Gastrocnemius medialis (tissue), 4 donors: ENCODE data around the gene AP1AR. TPM values are rescaled to one million over a fixed set of nuclear protein-coding genes. Genes with fewer than 3 reads are reported as not detected.
"Not testable (repeated sequence)": the region's sequence is repeated elsewhere in the genome, so short reads cannot be mapped to it uniquely, and the experiment has no call there.

Source experiments
- ATAC-seq, 2 donors: fragments of 150-250 bp; one replicate each; pipeline ENCODE4 v1.9.1; 2016
- DNase-seq, 2 donors: peaks; one replicate each; pipeline ENCODE4 v3.0.0-alpha.2; 2019
- H3K27ac ChIP-seq, 4 donors: fragments of 200-600 bp; sonication (generic); 1 replicate in 1 of 4; 2 replicates in 3 of 4; pipeline ENCODE4 v1.5.1; 2016 to 2018; ENCODE audit warnings: mild to moderate bottlenecking in 2 of 4, moderate library complexity in 1 of 4
- H3K27me3 ChIP-seq, 3 donors: fragments of 200-600 bp; sonication (generic) in 2 of 3; 1 replicate in 1 of 3; 2 replicates in 2 of 3; pipeline versions ENCODE4 v1.5.1 to v1.6.0; 2016 to 2019; ENCODE audit warnings: mild to moderate bottlenecking in 1 of 3, moderate library complexity in 1 of 3
- H3K36me3 ChIP-seq, 2 donors: fragments of 200-600 bp; sonication (generic) in 1 of 2; one replicate each; pipeline ENCODE4 v1.5.1; 2017 to 2018
- H3K4me1 ChIP-seq, 2 donors: fragments of 200-600 bp; sonication (generic) in 1 of 2; one replicate each; pipeline ENCODE4 v1.5.1; 2016 to 2017; ENCODE audit warnings: mild to moderate bottlenecking in 2 of 2
- H3K4me3 ChIP-seq, 4 donors: fragments of 200-600 bp; sonication (generic) in 3 of 4; 1 replicate in 1 of 4; 2 replicates in 3 of 4; pipeline ENCODE4 v1.5.1; 2016 to 2019; ENCODE audit warnings: mild to moderate bottlenecking in 2 of 4
- H3K9me3 ChIP-seq, 3 donors: fragments of 200-600 bp; sonication (generic) in 2 of 3; 1 replicate in 1 of 3; 2 replicates in 2 of 3; pipeline ENCODE4 v1.5.1; 2016 to 2019
- CTCF ChIP-seq, 5 experiments: fragments of 450-650 bp in 3 of 5; fragments of 200-600 bp in 2 of 5; sonication (generic) in 2 of 5; IDR thresholded peaks in 4 of 5; conservative IDR thresholded peaks in 1 of 5; 1 replicate in 4 of 5; 2 replicates in 1 of 5; pipeline ENCODE4 v1.5.1; 2016 to 2019; ENCODE audit warnings: antibody characterized with exemption in 5 of 5, mild to moderate bottlenecking in 3 of 5, moderate library complexity in 3 of 5
- POLR2A ChIP-seq, 2 donors: fragments of 450-650 bp; IDR thresholded peaks; one replicate each; pipeline ENCODE4 v1.6.1; 2017; ENCODE audit warnings: antibody characterized with exemption in 2 of 2, mild to moderate bottlenecking in 2 of 2, moderate library complexity in 2 of 2
- in situ Hi-C, 4 donors: fragments of 200-750 bp; cut with MboI; loops; one replicate each; pipeline versions ENCODE4 v1.15.0 to v1.8.0; 2017; ENCODE audit warnings: low sequenced_read_pairs in 4 of 4
- intact Hi-C: fragments of 100-400 bp; cut with DNase I; formaldehyde crosslinking; loops from one replicate; pipeline ENCODE4 v1.15.1; 2023; ENCODE audit warnings: low total_unique reads
- total RNA-seq, 4 donors: library from RNA; depleted of rRNA; stranded (reverse); fragments of >200 nt; gene quantifications; one replicate each; pipeline versions ENCODE4 v1.1.0 to v1.2.3, GENCODE V29; 2016

AP1AR gene
- total RNA-seq, 4 donors from 2014 or later, result 8.9 to 21.5 (median 15.2) TPM

- Histone ChIP-seq H3K4me1 (no peaks in the 10 kb centered on the region), H3K27ac (no peak overlapping the region), H3K4me3 (no peak overlapping the region), H3K36me3 (no peaks in the 10 kb centered on the region), H3K27me3 (no peaks in the 10 kb centered on the region), H3K9me3 (no peaks in the 10 kb centered on the region)
- TF ChIP-seq POLR2A (IDR thresholded peaks at IDR 0.05) (no peak), CTCF (IDR thresholded peaks at IDR 0.05 in 4 of 5, conservative IDR thresholded peaks at IDR 0.05 in 1 of 5) (no peak)
- intact Hi-C loops (no loop called here), in situ Hi-C loops (no loop called here)
- ATAC-seq (no peak), DNase-seq (no peak)
Measured at GRCh38 chr4:112199041-112199440, 32.5 kb upstream of the AP1AR start.

DNA sequence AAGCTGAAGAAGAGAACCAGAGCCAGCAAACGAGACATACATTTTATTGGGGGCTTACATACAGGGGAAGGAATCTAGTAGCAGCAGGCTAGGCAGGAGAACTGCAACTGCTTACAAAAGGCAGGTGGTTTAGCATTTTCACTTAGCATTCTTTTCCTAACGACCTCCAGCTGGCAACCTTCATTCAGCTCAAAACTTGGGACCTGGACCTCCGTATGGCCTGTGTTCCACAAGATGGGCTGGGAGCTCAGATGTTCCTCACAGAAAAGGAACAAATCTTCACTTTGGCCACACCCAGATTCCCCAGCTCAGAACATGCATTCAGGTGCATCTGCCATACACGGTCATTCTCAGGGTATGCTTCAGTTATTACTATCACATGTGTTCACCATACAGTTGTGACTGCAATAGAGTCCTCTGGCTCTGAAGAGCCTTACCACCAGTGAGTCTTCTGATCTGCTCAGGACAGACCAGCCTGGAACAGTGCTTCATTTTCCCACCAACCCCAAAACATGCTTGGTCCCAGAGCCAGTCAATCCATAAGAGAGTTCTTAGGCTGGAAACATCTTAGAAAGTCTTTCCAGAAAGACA, 29.6 kb upstream of the AP1AR start:
- H3K27ac ChIP-seq, result no peak overlapping the region
- H3K4me1 ChIP-seq, result no peaks in the 10 kb centered on the region
- intact Hi-C loops, result no loop called here
- TF ChIP-seq CTCF (IDR thresholded peaks at IDR 0.05 in 4 of 5, conservative IDR thresholded peaks at IDR 0.05 in 1 of 5) (no peak), POLR2A (IDR thresholded peaks at IDR 0.05) (no peak)
- ATAC-seq, result no peak
- no peak for DNase-seq
- no peaks in the 10 kb centered on the region for H3K36me3 ChIP-seq
- no peaks in the 10 kb centered on the region for H3K27me3 ChIP-seq
- in situ Hi-C loops, result no loop called here
- no peak overlapping the region for H3K4me3 ChIP-seq
- H3K9me3 ChIP-seq, result no peaks in the 10 kb centered on the region

DNA sequence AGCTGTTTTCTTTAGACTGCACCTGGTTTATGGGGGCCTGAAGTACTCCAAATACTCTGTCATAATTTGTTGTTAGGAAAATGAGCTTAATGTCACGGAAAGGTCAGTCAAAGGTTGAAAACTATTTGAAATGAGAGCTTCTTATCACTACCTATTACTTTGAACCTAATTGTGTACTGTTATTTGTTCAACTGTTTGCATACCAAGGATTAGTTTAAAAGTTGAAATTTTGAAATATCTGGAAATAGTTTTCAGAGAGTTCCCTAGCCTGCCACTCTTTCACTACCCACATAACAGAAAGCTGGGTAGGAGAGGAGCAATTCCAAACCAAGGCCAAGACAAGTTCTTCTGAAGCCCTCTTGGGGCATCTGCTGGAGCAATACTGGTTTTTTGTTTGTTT, 28.0 kb upstream of the AP1AR start:
- Histone ChIP-seq H3K27ac (no peak overlapping the region), H3K9me3 (no peaks in the 10 kb centered on the region), H3K36me3 (no peaks in the 10 kb centered on the region), H3K4me1 (no peaks in the 10 kb centered on the region), H3K27me3 (no peaks in the 10 kb centered on the region), H3K4me3 (no peak overlapping the region)
- intact Hi-C loops, result no loop called here
- in situ Hi-C loops, result no loop called here
- DNase-seq (no peak), ATAC-seq (no peak)
- TF ChIP-seq CTCF (IDR thresholded peaks at IDR 0.05 in 4 of 5, conservative IDR thresholded peaks at IDR 0.05 in 1 of 5) (no peak), POLR2A (IDR thresholded peaks at IDR 0.05) (no peak)

DNA sequence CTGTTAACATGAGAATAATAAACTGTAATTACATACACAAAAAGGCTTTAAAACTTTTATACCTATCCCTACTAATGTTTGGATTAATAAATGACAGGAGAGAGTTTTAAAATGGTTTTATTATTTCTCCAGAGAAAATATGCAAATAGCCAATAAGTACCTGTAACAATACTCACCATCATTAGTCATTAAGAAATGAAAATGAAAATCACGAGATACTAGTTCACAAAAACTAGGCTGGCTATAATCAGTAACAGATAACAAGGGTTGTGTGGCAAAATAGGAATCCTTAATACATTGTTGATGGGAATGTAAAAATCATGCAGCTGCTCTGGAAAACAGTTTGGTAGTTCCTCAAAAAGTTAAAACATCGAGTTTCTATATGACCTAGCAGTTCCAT, 25.2 kb upstream of the AP1AR start:
- no peak for ATAC-seq
- intact Hi-C loops (no loop called here), in situ Hi-C loops (no loop called here)
- H3K4me3 ChIP-seq, result no peak overlapping the region
- TF ChIP-seq CTCF (IDR thresholded peaks at IDR 0.05 in 4 of 5, conservative IDR thresholded peaks at IDR 0.05 in 1 of 5) (no peak), POLR2A (IDR thresholded peaks at IDR 0.05) (no peak)
- H3K27me3 ChIP-seq, result no peaks in the 10 kb centered on the region
- H3K36me3 ChIP-seq, result no peaks in the 10 kb centered on the region
- H3K27ac ChIP-seq, result no peak overlapping the region
- no peaks in the 10 kb centered on the region for H3K9me3 ChIP-seq
- no peaks in the 10 kb centered on the region for H3K4me1 ChIP-seq
- no peak for DNase-seq

DNA sequence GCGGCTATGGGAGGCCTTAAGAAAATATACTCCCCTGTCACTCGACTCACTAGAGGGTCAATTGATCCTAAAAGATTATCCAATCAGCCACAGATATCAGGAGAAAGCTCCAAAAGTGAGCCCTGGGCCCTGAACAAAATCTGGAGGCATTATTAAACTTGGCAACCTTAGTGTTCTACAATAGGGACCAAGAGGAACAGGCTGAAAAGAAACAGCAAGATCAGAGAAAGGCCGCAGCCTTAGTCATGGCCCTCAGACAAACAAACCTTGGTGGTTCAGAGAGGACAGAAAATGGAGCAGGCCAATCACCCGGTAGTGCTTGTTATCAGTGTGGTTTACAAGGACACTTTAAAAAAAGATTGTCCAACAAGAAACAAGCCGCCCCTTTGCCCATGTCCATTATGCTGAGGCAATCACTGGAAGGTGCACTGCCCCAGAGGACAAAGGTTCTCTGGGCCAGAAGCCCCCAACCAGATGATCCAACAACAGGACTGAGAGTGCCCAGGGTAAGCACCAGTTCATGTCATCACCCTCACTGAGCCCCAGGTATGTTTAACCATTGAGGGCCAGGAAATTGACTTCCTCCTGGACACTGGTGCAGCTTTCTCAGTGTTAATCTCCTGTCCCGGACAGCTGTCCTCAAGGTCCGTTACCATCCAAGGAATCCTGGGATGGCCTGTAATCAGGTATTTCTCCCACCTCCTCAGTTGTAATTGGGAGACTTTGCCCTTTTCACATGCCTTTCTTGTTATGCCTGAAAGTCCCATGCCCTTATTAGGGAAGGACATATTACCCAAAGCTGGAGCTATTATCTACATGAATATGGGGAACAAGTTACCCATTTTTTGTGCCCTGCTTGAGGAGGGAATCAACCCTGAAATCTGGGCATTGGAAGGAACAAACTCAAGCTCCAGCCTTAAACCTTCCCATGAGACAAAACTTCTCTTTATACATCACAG, 23.2 kb upstream of the AP1AR start:
- H3K27me3 ChIP-seq, H3K27ac ChIP-seq, H3K9me3 ChIP-seq, H3K36me3 ChIP-seq, intact Hi-C loops, H3K4me1 ChIP-seq, in situ Hi-C loops, H3K4me3 ChIP-seq, DNase-seq, ATAC-seq: not testable (repeated sequence)
